ENCODE data around the gene CCDC107. TPM values are rescaled to one million over a fixed set of nuclear protein-coding genes. Genes with fewer than 3 reads are reported as not detected.

Gene CCDC107
- total and polyA plus RNA-seq, 2 donors (not counting 1 experiment from before 2014, with no cell fraction given), result 20.6 to 24.9 TPM

DNA sequence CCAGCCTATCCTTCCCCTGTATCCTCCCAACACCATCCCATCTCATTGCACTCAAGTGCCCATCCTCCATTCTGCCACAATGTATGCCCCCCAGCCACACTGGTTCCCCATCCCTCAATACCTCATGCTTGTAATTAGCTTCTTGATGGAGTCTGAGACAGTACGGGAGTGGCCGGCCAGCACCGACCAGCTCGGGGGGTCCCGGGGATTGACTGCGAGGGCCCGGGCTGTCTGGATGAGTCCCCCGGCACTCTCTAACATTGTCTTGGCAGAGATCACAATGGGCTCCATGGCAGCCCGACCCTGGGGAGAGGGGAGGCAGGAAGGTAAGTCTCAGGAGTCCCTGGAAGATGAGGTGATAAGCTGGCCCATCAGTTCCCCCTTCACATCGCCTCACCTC, 48.9 kb downstream of the CCDC107 start:
- Histone ChIP-seq H4K20me1 (ENCODE audit: control insufficient read depth, extremely low read depth, insufficient read depth, low read length) (no peaks in the 10 kb centered on the region), H3K9ac (ENCODE audit: insufficient read depth, low read length) (no peak overlapping the region), H3K36me3 (ENCODE audit: control insufficient read depth, insufficient read depth, low read length) (peaks cover 68% of the 10 kb centered on the region), H3K4me1 (ENCODE audit: control insufficient read depth, extremely low read depth, insufficient read depth, low read length) (no peaks in the 10 kb centered on the region), H3K4me2 (ENCODE audit: extremely low read depth, insufficient read depth, low read length) (no peak overlapping the region), H3K4me3 (replicated peaks in 1 of 4; ENCODE audit: control extremely low read depth in 1 of 4, insufficient read depth in 1 of 4, low read depth in 3 of 4, low read length in 4 of 4) (no peak overlapping the region), H3K79me2 (ENCODE audit: control insufficient read depth, insufficient read depth, low read length) (no peaks in the 10 kb centered on the region), H2AFZ (ENCODE audit: low read length) (no peak overlapping the region), H3K9me3 (ENCODE audit: control insufficient read depth, insufficient read depth, low read depth, low read length) (no peaks in the 10 kb centered on the region), H3K27ac (ENCODE audit: insufficient read depth, low read length) (no peak overlapping the region), H3K27me3 (ENCODE audit: control insufficient read depth, insufficient read depth, low read length) (no peaks in the 10 kb centered on the region)
- TF ChIP-seq, protein P1, sequence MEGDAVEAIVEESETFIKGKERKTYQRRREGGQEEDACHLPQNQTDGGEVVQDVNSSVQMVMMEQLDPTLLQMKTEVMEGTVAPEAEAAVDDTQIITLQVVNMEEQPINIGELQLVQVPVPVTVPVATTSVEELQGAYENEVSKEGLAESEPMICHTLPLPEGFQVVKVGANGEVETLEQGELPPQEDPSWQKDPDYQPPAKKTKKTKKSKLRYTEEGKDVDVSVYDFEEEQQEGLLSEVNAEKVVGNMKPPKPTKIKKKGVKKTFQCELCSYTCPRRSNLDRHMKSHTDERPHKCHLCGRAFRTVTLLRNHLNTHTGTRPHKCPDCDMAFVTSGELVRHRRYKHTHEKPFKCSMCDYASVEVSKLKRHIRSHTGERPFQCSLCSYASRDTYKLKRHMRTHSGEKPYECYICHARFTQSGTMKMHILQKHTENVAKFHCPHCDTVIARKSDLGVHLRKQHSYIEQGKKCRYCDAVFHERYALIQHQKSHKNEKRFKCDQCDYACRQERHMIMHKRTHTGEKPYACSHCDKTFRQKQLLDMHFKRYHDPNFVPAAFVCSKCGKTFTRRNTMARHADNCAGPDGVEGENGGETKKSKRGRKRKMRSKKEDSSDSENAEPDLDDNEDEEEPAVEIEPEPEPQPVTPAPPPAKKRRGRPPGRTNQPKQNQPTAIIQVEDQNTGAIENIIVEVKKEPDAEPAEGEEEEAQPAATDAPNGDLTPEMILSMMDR (conservative IDR thresholded peaks at IDR 0.05 in 1 of 2, IDR thresholded peaks at IDR 0.05 in 1 of 2; ENCODE audit: low read depth in 1 of 2, low read length in 2 of 2), result no peak
- TF ChIP-seq EZH2 (IDR thresholded peaks at IDR 0.05; ENCODE audit: low read length, missing control alignments), result no peak
- no peak for DNase-seq (ENCODE audit: low read depth in 2 of 2)

DNA sequence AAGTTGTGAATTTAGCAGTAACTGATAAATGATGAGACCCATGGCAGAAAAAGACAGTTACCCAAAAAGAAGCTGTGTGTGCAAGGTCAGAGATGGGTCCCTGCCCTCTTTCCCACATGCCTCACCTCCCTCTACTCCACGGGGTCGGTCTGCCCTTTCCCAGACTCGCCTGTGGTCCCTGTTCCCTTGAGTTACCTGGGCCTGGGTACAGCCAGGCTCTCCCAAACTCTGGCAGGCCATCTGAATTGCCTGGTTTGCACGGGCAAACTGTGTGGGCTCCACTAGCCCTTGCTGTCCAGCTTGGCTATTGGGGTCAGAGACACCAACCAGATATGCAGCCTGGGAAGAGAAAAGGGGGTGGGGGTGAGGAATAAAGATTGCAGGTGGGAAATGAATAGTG, 50.1 kb downstream of the CCDC107 start:
- TF ChIP-seq EZH2 (IDR thresholded peaks at IDR 0.05; ENCODE audit: low read length, missing control alignments), result no peak
- TF ChIP-seq, protein P1 (conservative IDR thresholded peaks at IDR 0.05 in 1 of 2, IDR thresholded peaks at IDR 0.05 in 1 of 2; ENCODE audit: low read depth in 1 of 2, low read length in 2 of 2), result no peak
- peaks cover 71% of the 10 kb centered on the region for H3K36me3 ChIP-seq (ENCODE audit: control insufficient read depth, insufficient read depth, low read length)

DNA sequence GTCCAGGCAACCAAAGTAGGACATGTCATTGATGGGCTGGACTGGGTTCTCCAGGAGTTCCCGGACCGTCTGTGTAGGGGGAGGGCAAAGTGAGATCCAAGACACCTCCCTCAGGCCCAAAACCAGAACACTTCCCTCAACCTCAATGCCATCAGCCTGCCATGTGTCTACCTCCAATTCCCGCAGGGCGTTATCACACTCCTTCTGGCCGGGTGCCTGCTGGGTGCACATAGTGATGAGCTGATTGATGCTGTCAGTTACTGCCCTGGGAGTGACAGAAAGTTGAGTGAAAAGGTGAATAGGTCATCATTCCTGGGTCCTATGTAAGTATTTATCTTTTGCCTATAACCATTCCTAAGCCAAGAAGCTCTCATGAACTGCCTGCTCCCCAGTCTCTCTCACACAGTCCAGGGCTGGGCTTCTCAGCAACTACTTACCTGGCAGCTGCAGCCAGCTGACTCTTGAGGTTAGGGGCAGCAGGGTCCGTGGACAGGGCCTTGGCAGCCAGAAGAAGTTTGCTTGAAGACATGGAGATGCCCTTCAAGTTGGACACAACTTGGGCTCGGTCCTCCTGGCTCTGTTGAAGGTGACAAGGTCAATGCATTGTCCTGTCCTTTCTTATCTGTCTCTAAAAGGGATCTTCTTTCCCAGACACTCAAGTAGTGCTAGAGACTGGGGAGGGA, 52.9 kb downstream of the CCDC107 start:
- H3K4me1 ChIP-seq (ENCODE audit: control insufficient read depth, extremely low read depth, insufficient read depth, low read length), result no peaks in the 10 kb centered on the region
- DNase-seq (ENCODE audit: low read depth in 2 of 2), result no peak
- H4K20me1 ChIP-seq (ENCODE audit: control insufficient read depth, extremely low read depth, insufficient read depth, low read length), result no peaks in the 10 kb centered on the region
- TF ChIP-seq, protein P1 (conservative IDR thresholded peaks at IDR 0.05 in 1 of 2, IDR thresholded peaks at IDR 0.05 in 1 of 2; ENCODE audit: low read depth in 1 of 2, low read length in 2 of 2), result no peak
- TF ChIP-seq EZH2 (IDR thresholded peaks at IDR 0.05; ENCODE audit: low read length, missing control alignments), result no peak
- no peak overlapping the region for H3K9ac ChIP-seq (ENCODE audit: insufficient read depth, low read length)
- no peak overlapping the region for H3K4me3 ChIP-seq (replicated peaks in 1 of 4; ENCODE audit: control extremely low read depth in 1 of 4, insufficient read depth in 1 of 4, low read depth in 3 of 4, low read length in 4 of 4)
- no peaks in the 10 kb centered on the region for H3K79me2 ChIP-seq (ENCODE audit: control insufficient read depth, insufficient read depth, low read length)
- H3K27me3 ChIP-seq (ENCODE audit: control insufficient read depth, insufficient read depth, low read length), result no peaks in the 10 kb centered on the region
- H3K4me2 ChIP-seq (ENCODE audit: extremely low read depth, insufficient read depth, low read length), result no peak overlapping the region
- peaks cover 64% of the 10 kb centered on the region for H3K36me3 ChIP-seq (ENCODE audit: control insufficient read depth, insufficient read depth, low read length)
- no peaks in the 10 kb centered on the region for H3K9me3 ChIP-seq (ENCODE audit: control insufficient read depth, insufficient read depth, low read depth, low read length)
- H3K27ac ChIP-seq (ENCODE audit: insufficient read depth, low read length), result no peak overlapping the region
- no peak overlapping the region for H2AFZ ChIP-seq (ENCODE audit: low read length)

More for the DNA sequence above, 50.1 kb downstream of the CCDC107 start:
- no peak overlapping the region for H3K27ac ChIP-seq (ENCODE audit: insufficient read depth, low read length)
- no peaks in the 10 kb centered on the region for H3K4me1 ChIP-seq (ENCODE audit: control insufficient read depth, extremely low read depth, insufficient read depth, low read length)
- no peaks in the 10 kb centered on the region for H3K9me3 ChIP-seq (ENCODE audit: control insufficient read depth, insufficient read depth, low read depth, low read length)
- no peak overlapping the region for H2AFZ ChIP-seq (ENCODE audit: low read length)
- H3K79me2 ChIP-seq (ENCODE audit: control insufficient read depth, insufficient read depth, low read length), result no peaks in the 10 kb centered on the region
- H3K9ac ChIP-seq (ENCODE audit: insufficient read depth, low read length), result no peak overlapping the region
- DNase-seq (ENCODE audit: low read depth in 2 of 2), result no peak
- no peaks in the 10 kb centered on the region for H4K20me1 ChIP-seq (ENCODE audit: control insufficient read depth, extremely low read depth, insufficient read depth, low read length)
- H3K4me3 ChIP-seq (replicated peaks in 1 of 4; ENCODE audit: control extremely low read depth in 1 of 4, insufficient read depth in 1 of 4, low read depth in 3 of 4, low read length in 4 of 4), result no peak overlapping the region
- H3K4me2 ChIP-seq (ENCODE audit: extremely low read depth, insufficient read depth, low read length), result no peak overlapping the region
- no peaks in the 10 kb centered on the region for H3K27me3 ChIP-seq (ENCODE audit: control insufficient read depth, insufficient read depth, low read length)

Other genes with a start within 250 kb of the CCDC107 start
- gene RUSC2, start 168.2 kb upstream of the CCDC107 start, total RNA-seq, result 10.0 and 15.5 TPM in 2 replicates
- gene RUSC2, start 168.2 kb upstream of the CCDC107 start, polyA plus RNA-seq, result 14.2 and 14.8 TPM in 2 replicates
- 9.4 and 10.5 TPM in 2 replicates for gene TESK1, start 53.0 kb upstream of the CCDC107 start, total RNA-seq
- gene TESK1, start 53.0 kb upstream of the CCDC107 start, polyA plus RNA-seq, result 12.0 and 12.5 TPM in 2 replicates
- gene CD72, start 39.9 kb upstream of the CCDC107 start, total RNA-seq, result 1.0 and 2.8 TPM in 2 replicates
- 0.64 and 1.00 TPM in 2 replicates for gene CD72, start 39.9 kb upstream of the CCDC107 start, polyA plus RNA-seq
- 0.17 TPM in 1 of 2 replicates, not detected in the other for gene SIT1, start 7.4 kb upstream of the CCDC107 start, total RNA-seq
- gene SIT1, start 7.4 kb upstream of the CCDC107 start, polyA plus RNA-seq, result 0.07 TPM in 1 of 2 replicates, not detected in the other
- gene RMRP, start 273 bp upstream of the CCDC107 start, total RNA-seq, result 67,954 and 162,287 TPM in 2 replicates
- gene RMRP, start 273 bp upstream of the CCDC107 start, polyA plus RNA-seq, result 75.4 and 110 TPM in 2 replicates
- gene ARHGEF39, start 6.9 kb downstream of the CCDC107 start, total RNA-seq, result under 0.01 and 0.66 TPM in 2 replicates
- 0.77 and 3.9 TPM in 2 replicates for gene ARHGEF39, start 6.9 kb downstream of the CCDC107 start, polyA plus RNA-seq
- 0.17 and 0.26 TPM in 2 replicates for gene CA9, start 15.6 kb downstream of the CCDC107 start, total RNA-seq
- gene CA9, start 15.6 kb downstream of the CCDC107 start, polyA plus RNA-seq, result 0.59 TPM in 1 of 2 replicates, not detected in the other
- 696 and 1,003 TPM in 2 replicates for gene TPM2, start 31.6 kb downstream of the CCDC107 start, total RNA-seq
- gene TPM2, start 31.6 kb downstream of the CCDC107 start, polyA plus RNA-seq, result 1,280 and 1,927 TPM in 2 replicates
- gene TLN1, start 73.9 kb downstream of the CCDC107 start, total RNA-seq, result 214 and 405 TPM in 2 replicates
- gene TLN1, start 73.9 kb downstream of the CCDC107 start, polyA plus RNA-seq, result 214 and 244 TPM in 2 replicates
- 64.7 and 70.2 TPM in 2 replicates for gene CREB3, start 74.4 kb downstream of the CCDC107 start, total RNA-seq
- 50.2 and 55.8 TPM in 2 replicates for gene CREB3, start 74.4 kb downstream of the CCDC107 start, polyA plus RNA-seq
- 21.8 and 23.9 TPM in 2 replicates for gene GBA2, start 90.9 kb downstream of the CCDC107 start, total RNA-seq
- gene GBA2, start 90.9 kb downstream of the CCDC107 start, polyA plus RNA-seq, result 24.1 and 25.5 TPM in 2 replicates
- 10.5 and 14.9 TPM in 2 replicates for gene RGP1, start 91.0 kb downstream of the CCDC107 start, total RNA-seq
- gene RGP1, start 91.0 kb downstream of the CCDC107 start, polyA plus RNA-seq, result 17.4 and 18.0 TPM in 2 replicates
- gene MSMP, start 96.0 kb downstream of the CCDC107 start, total RNA-seq, result not detected in 2 replicates
- not detected in 2 replicates for gene MSMP, start 96.0 kb downstream of the CCDC107 start, polyA plus RNA-seq
- gene NPR2, start 133.3 kb downstream of the CCDC107 start, total RNA-seq, result 23.6 and 47.4 TPM in 2 replicates
- 26.3 and 34.1 TPM in 2 replicates for gene NPR2, start 133.3 kb downstream of the CCDC107 start, polyA plus RNA-seq
- gene SPAG8, start 154.0 kb downstream of the CCDC107 start, total RNA-seq, result 1.0 and 1.3 TPM in 2 replicates
- 0.62 and 0.64 TPM in 2 replicates for gene SPAG8, start 154.0 kb downstream of the CCDC107 start, polyA plus RNA-seq
- gene HINT2, start 156.8 kb downstream of the CCDC107 start, total RNA-seq, result 24.9 and 34.2 TPM in 2 replicates
- 13.1 and 22.9 TPM in 2 replicates for gene HINT2, start 156.8 kb downstream of the CCDC107 start, polyA plus RNA-seq
- not detected in 2 replicates for gene FAM221B, start 170.4 kb downstream of the CCDC107 start, total RNA-seq
- gene FAM221B, start 170.4 kb downstream of the CCDC107 start, polyA plus RNA-seq, result not detected in 2 replicates
- 2.1 and 3.0 TPM in 2 replicates for gene TMEM8B, start 170.9 kb downstream of the CCDC107 start, total RNA-seq
- 2.7 and 3.0 TPM in 2 replicates for gene TMEM8B, start 170.9 kb downstream of the CCDC107 start, polyA plus RNA-seq
- gene OR13J1, start 212.1 kb downstream of the CCDC107 start, total RNA-seq, result not detected in 2 replicates
- gene OR13J1, start 212.1 kb downstream of the CCDC107 start, polyA plus RNA-seq, result not detected in 2 replicates
- gene HRCT1, start 247.9 kb downstream of the CCDC107 start, total RNA-seq, result 0.26 and 1.2 TPM in 2 replicates
- 3.1 and 3.3 TPM in 2 replicates for gene HRCT1, start 247.9 kb downstream of the CCDC107 start, polyA plus RNA-seq

Measured in fibroblast of lung (primary cell).